Measurements from ENCODE around the gene MED27. TPM values are rescaled to one million over a fixed set of nuclear protein-coding genes. Genes with fewer than 3 reads are reported as not detected.

The MED27 gene
- total and polyA plus RNA-seq, 9 of the 15 experiments (the other 6 are each of a cell fraction or from before 2014, with no cell fraction given), result 24.4 to 91.0 (median 36.1) TPM

- TF ChIP-seq UBTF (IDR thresholded peaks at IDR 0.05; ENCODE audit: borderline replicate concordance in 1 of 2, low read depth in 2 of 2, low read length in 2 of 2) (no peak), ATF7 (IDR thresholded peaks at IDR 0.05) (peak; percentile 19; the same call in 1 of the 2 replicates), SPI1 (IDR thresholded peaks at IDR 0.05; ENCODE audit: borderline replicate concordance, low read depth, low read length) (no peak), NEUROD1 (IDR thresholded peaks at IDR 0.05; ENCODE audit: borderline replicate concordance, low read depth, low read length, partially characterized antibody) (no peak), FOXJ2 (tag; IDR thresholded peaks at IDR 0.05) (no peak), HOMEZ (CRISPR knock-in tag; IDR thresholded peaks at IDR 0.05) (no peak), RCOR1 (IDR thresholded peaks at IDR 0.05; ENCODE audit: borderline replicate concordance in 1 of 2, low read depth in 2 of 2, low read length in 2 of 2) (peak in 1 of 2 experiments; percentile 39; a peak in 1 of 4 replicates), SFPQ (IDR thresholded peaks at IDR 0.05; ENCODE audit: low read depth, low read length) (no peak), JUND (IDR thresholded peaks at IDR 0.05; ENCODE audit: borderline replicate concordance, low read depth, low read length) (peak; percentile 32; the same call in 1 of the 2 replicates), JUND (tag; IDR thresholded peaks at IDR 0.05; ENCODE audit: borderline replicate concordance, low read depth, low read length) (peak; percentile 77; the same call in 2 of the 3 replicates)
Measured at GRCh38 chr9:131839281-131840084, 240.2 kb downstream of the MED27 start (continued).

Measured in K562 (cell line).